ENCODE data around the gene KIF5B. TPM values are rescaled to one million over a fixed set of nuclear protein-coding genes. Genes with fewer than 3 reads are reported as not detected.

KIF5B gene
- total and polyA plus RNA-seq, 2 of the 8 experiments (the other 6 are each of a cell fraction or from before 2014, with no cell fraction given), result 9.8 to 68.4 TPM

DNA sequence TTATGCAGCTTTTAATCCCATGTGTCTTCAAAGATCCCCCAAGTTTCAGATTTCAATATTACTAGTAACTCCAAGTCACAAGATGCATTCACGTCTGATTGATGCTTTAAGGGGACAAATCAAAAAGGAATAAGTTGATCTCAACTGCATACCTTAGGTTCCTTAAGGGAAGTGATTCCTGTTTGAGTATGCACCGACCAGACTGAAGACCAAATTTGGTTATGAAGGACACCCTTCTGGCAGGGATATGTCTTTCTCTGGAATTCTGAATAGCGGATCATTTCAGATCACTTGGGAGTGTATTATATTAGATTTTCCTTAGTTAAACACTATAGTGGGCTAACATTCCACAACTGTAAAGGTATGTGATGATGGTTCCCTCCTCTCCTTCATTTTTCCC is 4.3 kb downstream of the KIF5B start:
- Histone ChIP-seq H4K20me1 (replicated peaks in 1 of 2; ENCODE audit: control insufficient read depth in 1 of 2, insufficient read depth in 2 of 2, low read length in 2 of 2) (peaks cover 23 to 44% of the 10 kb centered on the region in 2 experiments), H2BK20ac (ENCODE audit: low read length) (no peak overlapping the region), H2BK12ac (ENCODE audit: low read depth, low read length) (no peak overlapping the region), H3K14ac (ENCODE audit: insufficient read length) (no peak overlapping the region), H2AK5ac (ENCODE audit: low read depth, low read length) (no peak overlapping the region), H3K4me3 (ENCODE audit: extremely low read depth in 1 of 4, insufficient read depth in 2 of 4, low read depth in 3 of 4, low read length in 4 of 4) (peak overlapping the region in 1 of 4 experiments; percentile 96; a peak in 1 of 8 replicates), H2BK15ac (ENCODE audit: low read length) (no peak overlapping the region), H3K79me1 (ENCODE audit: low read depth, low read length) (no peaks in the 10 kb centered on the region; the same call in 1 of the 2 replicates), H3K27me3 (replicated peaks in 1 of 4; ENCODE audit: control insufficient read depth in 3 of 4, extremely low read depth in 1 of 4, insufficient read depth in 3 of 4, low read length in 3 of 4) (no peaks in the 10 kb centered on the region), H4K5ac (ENCODE audit: insufficient read length, low read depth, low read length) (no peak overlapping the region), H3K36me3 (ENCODE audit: control insufficient read depth in 2 of 4, insufficient read depth in 4 of 4, low read length in 3 of 4) (peaks cover 4 to 13% (median 9%) of the 10 kb centered on the region in 4 experiments; a peak in 5 of 8 replicates), H2BK5ac (ENCODE audit: low read depth, low read length) (no peak overlapping the region), H3K27ac (ENCODE audit: low read depth, low read length) (no peak overlapping the region), H3K4me1 (replicated peaks in 1 of 4; ENCODE audit: control insufficient read depth in 3 of 4, insufficient read depth in 4 of 4, low read length in 3 of 4) (peaks cover 0 to 9% (median 3%) of the 10 kb centered on the region in 4 experiments; a peak in 4 of 7 replicates), H3K79me2 (ENCODE audit: control insufficient read depth in 1 of 2, insufficient read depth in 2 of 2, low read length in 2 of 2) (peaks cover 51 to 90% of the 10 kb centered on the region in 2 experiments), H3K23me2 (ENCODE audit: low read depth, low read length) (peaks cover 6% of the 10 kb centered on the region; the same call in 1 of the 2 replicates), H4K91ac (replicated peaks; ENCODE audit: insufficient read length, low read length) (no peak overlapping the region), H3K23ac (ENCODE audit: insufficient read length) (no peak overlapping the region), H2AFZ (ENCODE audit: low read length) (no peak overlapping the region), H3K9ac (replicated peaks in 1 of 4; ENCODE audit: extremely low read depth in 1 of 4, low read depth in 3 of 4, low read length in 3 of 4) (0 out of 7 replicates have a peak overlapping the region, but pooled peaks of 1 of the 4 experiments have one; percentile 20), H4K8ac (ENCODE audit: extremely low read depth, insufficient read depth, low read length) (no peak overlapping the region), H3K4me2 (ENCODE audit: insufficient read depth in 1 of 2, low read depth in 2 of 2, low read length in 2 of 2) (peak overlapping the region; percentile 39 to 46; a peak in 3 of 4 replicates), H3K9me3 (ENCODE audit: insufficient read depth in 2 of 2, low read depth in 1 of 2, low read length in 1 of 2) (no peaks in the 10 kb centered on the region), H3K4ac (replicated peaks; ENCODE audit: insufficient read length, low read depth, low read length) (no peak overlapping the region), H3K56ac (replicated peaks; ENCODE audit: insufficient read length, low read depth, low read length) (no peak overlapping the region), H3K18ac (ENCODE audit: extremely low read depth, low read length) (no peak overlapping the region), H2BK120ac (replicated peaks; ENCODE audit: low read depth, low read length) (no peak overlapping the region)
- TF ChIP-seq CBX5 (IDR thresholded peaks at IDR 0.05; ENCODE audit: low read depth, low read length) (no peak), SUZ12 (IDR thresholded peaks at IDR 0.05; ENCODE audit: low read length) (no peak), RNF2 (IDR thresholded peaks at IDR 0.05; ENCODE audit: borderline replicate concordance, low read depth, low read length, missing control alignments, poor library complexity, severe bottlenecking) (no peak), BRCA1 (IDR thresholded peaks at IDR 0.05; ENCODE audit: low read depth, low read length) (no peak), BCL11A (IDR thresholded peaks at IDR 0.05; ENCODE audit: low read depth in 2 of 2, low read length in 2 of 2) (no peak), RXRA (IDR thresholded peaks at IDR 0.05; ENCODE audit: insufficient read depth, low read depth, low read length) (no peak)
- TF ChIP-seq, protein P1, sequence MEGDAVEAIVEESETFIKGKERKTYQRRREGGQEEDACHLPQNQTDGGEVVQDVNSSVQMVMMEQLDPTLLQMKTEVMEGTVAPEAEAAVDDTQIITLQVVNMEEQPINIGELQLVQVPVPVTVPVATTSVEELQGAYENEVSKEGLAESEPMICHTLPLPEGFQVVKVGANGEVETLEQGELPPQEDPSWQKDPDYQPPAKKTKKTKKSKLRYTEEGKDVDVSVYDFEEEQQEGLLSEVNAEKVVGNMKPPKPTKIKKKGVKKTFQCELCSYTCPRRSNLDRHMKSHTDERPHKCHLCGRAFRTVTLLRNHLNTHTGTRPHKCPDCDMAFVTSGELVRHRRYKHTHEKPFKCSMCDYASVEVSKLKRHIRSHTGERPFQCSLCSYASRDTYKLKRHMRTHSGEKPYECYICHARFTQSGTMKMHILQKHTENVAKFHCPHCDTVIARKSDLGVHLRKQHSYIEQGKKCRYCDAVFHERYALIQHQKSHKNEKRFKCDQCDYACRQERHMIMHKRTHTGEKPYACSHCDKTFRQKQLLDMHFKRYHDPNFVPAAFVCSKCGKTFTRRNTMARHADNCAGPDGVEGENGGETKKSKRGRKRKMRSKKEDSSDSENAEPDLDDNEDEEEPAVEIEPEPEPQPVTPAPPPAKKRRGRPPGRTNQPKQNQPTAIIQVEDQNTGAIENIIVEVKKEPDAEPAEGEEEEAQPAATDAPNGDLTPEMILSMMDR (IDR thresholded peaks at IDR 0.05; ENCODE audit: control extremely low read depth in 1 of 3, insufficient read depth in 1 of 3, low read depth in 1 of 3, low read length in 3 of 3), result no peak
- DNase-seq (ENCODE audit: low read depth in 1 of 2, low spot score in 2 of 2), result no peak
- ChIA-PET POLR2A (ENCODE audit: partially characterized antibody) (interaction anchor here (0.6 to 1.7 kb wide), 3 partner anchors 11 to 156 kb away, joined by 3 to 5 read pairs (median 3); no protein-coding TSS in a partner anchor), CTCF (ENCODE audit: partially characterized antibody) (no interaction called here)
- WGBS, 2 experiments (ENCODE audit: extremely low coverage in 1 of 2, insufficient coverage in 1 of 2, insufficient read length in 1 of 2, insufficient replicate concordance in 2 of 2, low coverage in 1 of 2, low lambda C conversion rate in 2 of 2, missing lambda C conversion rate in 1 of 2), result 51% methylated on average over 3 of the region's 3 CpGs; no CpG with 5 or more reads in 1 of the 2 experiments
- no peak for FAIRE-seq
